Dermis microvascular lymphatic vessel endothelial cell (primary cell): Measurements from ENCODE around the gene TNFAIP3. TPM values are rescaled to one million over a fixed set of nuclear protein-coding genes. Genes with fewer than 3 reads are reported as not detected.

Experiments
- DNase-seq, 2 donors: peaks; one replicate each; pipeline versions ENCODE4 v3.0.0 to v3.0.0-alpha.2; 2010; ENCODE audit warnings: low read depth in 2 of 2
- total RNA-seq: library from RNA; depleted of rRNA; stranded (reverse); fragments of >200 nt; gene quantifications from 2 replicates; pipeline ENCODE4 v1.2.1, GENCODE V29; 2014

The TNFAIP3 gene
- total RNA-seq, 1 donor from 2014 or later, result 2.8 TPM

DNA sequence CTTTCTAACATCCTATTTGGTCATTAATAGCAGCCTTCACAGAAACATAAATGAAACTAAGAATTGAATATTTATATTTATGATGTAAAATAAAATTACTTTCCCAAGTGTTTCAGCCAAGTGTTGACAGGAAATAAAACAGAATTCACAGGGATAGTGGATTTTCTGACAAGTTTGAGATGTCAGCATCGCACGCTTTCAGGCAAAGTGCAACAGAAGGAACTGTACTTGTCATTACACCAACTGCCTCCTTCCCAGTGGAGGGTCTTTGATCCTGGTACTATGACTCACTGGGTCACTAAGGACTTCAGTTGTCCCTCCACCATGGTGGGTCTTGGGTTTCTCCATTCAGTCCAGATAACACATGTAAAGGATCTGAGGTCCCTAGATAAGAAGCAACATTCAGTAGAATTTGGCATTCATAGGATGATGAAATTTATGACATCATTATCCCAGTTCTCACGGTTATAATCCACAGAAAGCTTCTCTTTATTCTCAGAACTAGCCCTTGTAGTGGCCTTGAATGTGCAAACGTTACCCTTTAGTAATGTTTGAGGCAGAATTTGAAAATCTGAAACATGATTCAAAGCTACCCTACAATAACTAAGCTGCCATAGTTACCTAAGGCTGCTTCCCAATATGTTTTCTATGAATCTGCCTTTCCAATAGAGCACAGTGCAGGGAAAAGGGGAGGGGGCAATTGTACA lies 3.8 kb upstream of the TNFAIP3 start:
- DNase-seq, result no peak

DNA sequence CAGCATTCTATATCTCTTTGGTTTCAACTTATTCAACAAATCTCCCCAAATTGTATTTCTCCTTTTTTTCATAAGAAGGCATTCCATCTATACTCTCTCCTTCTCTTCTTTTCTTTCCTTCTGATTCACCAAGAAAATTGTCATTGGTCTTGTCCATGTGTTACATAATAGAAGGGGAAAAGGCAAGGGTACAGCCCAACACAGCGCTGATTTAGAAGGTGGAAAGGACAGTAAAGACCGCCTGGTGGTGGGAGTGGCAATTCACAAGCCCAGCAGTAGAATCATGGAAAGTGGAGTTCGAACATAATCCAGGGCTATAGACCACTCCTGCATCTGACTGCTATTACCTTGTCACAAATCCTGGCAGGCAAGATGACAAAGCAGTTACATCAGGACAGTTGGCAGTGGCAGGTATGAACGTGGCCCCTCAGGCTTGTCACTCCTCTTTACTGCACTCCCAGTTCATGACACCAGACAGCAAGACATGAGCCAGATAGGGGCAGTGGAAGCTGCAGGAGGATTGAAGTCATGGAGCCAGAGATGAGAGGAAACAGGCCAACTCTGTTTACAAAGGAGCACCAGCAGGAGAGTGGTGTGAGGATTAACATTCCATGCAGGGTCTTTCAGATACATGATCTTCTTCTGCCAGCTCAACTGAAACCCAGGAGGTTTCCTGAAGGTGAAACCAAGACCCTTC lies 2.1 kb upstream of the TNFAIP3 start:
- no peak for DNase-seq

DNA sequence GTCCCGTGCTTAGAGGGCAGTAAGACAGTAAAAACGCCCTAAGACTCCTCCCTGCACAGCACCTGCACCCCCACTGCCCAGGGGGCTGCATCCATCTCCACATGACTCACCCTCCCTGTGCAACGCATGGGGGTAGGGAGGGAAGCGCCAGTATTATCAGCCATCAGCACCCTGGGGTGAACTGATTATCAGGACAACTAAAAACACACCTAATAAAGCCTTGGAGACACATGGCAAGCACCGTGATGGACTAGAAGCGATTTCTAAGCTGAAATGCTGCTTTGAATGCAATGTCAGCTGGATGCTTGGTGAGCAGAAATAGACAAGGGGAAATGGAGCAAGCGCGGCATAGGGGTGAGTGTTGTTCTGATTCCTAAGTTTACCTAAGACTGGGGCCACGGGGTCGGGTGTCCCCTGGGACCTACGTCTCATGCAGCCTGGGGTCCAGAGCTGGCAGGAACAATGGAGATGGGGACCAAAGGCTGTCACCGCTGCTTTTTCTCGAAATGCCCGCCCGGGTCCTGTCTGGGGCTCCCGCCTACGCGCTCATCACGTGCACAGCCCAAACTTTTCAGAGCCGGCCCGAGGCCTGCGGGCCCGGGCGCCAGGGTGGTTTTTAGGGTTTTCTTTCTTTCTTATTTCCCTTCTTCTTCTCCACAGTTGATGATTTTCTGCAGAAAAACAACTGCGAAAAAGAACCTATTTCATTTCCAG lies 702 bp upstream of the TNFAIP3 start:
- peak in 1 of 2 donors; percentile 32 for DNase-seq

GRCh38 chr6:137867685-137868509 lies 838 bp downstream of the TNFAIP3 start:
- DNase-seq, result peak in 1 of 2 donors; percentile 39

- DNase-seq, result no peak
These were observed 1.9 kb downstream of the TNFAIP3 start for GRCh38 chr6:137868721-137869548.

- no peak for DNase-seq
These were observed 2.7 kb downstream of the TNFAIP3 start for GRCh38 chr6:137869549-137870307.

DNA sequence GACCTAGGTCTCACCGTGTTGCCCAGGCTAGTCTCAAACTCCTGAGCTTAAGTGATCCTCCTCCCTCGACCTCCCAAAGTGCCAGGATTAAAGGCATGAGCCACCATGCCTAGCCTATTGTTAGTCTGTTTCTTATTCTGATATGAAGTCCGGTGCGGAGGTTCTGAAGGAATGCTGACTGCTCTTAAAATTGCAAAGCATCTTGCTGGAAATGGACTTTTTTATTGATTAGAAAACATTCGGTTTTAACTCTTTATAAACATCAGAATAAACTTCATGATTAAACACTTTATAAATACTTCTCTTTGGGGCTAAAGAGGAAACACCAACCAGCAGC lies 3.2 kb downstream of the TNFAIP3 start:
- no peak for DNase-seq

GRCh38 chr6:137870744-137871247 lies 3.7 kb downstream of the TNFAIP3 start:
- DNase-seq, result peak in 1 of 2 donors; percentile 36

DNA sequence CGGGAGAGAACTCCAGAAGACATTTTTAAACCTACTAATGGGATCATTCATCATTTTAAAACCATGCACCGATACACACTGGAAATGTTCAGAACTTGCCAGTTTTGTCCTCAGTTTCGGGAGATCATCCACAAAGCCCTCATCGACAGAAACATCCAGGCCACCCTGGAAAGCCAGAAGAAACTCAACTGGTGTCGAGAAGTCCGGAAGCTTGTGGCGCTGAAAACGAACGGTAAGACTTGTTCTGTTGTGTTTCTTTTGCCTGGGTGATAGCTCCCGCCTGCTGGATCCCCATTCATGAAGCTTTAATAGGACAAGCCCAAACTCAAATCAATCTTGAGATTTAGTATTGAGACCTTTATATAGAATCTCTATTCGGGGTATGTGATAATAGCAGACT lies 4.2 kb downstream of the TNFAIP3 start:
- DNase-seq, result no peak

DNA sequence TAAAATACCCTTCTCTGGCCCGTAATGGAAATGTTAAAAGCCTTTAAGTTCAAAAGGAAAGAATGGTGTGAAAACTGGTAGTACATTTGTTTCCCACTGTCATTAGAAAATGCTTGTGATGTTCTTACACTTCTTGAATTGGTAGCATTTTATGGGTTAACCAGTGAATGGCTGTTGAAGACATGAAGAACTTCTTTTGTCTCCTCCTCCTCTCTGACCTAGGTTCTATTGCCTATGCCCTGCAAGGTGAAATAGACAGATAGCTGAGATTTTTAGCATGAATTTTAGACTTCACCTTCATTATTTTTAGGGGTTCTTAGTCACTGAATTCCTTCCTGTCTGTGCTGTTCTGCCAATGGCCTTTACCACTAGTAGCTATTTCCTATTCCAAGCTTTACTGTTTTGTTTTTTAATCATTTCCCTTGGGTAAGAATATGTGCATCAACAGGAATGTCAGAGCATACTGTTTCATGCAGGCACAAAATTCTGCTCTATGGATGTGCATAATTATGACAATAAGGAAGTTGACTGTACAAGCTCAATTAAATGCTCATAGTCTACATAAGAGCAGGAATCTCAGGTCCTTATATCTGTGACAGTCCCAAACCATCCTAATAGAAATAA lies 4.9 kb downstream of the TNFAIP3 start:
- DNase-seq, result peak; percentile 72 to 86

- DNase-seq, result no peak
These were observed 5.6 kb downstream of the TNFAIP3 start for GRCh38 chr6:137872581-137873115.

GRCh38 chr6:137873273-137873762 lies 6.3 kb downstream of the TNFAIP3 start:
- DNase-seq, result peak; percentile 88 to 92

DNA sequence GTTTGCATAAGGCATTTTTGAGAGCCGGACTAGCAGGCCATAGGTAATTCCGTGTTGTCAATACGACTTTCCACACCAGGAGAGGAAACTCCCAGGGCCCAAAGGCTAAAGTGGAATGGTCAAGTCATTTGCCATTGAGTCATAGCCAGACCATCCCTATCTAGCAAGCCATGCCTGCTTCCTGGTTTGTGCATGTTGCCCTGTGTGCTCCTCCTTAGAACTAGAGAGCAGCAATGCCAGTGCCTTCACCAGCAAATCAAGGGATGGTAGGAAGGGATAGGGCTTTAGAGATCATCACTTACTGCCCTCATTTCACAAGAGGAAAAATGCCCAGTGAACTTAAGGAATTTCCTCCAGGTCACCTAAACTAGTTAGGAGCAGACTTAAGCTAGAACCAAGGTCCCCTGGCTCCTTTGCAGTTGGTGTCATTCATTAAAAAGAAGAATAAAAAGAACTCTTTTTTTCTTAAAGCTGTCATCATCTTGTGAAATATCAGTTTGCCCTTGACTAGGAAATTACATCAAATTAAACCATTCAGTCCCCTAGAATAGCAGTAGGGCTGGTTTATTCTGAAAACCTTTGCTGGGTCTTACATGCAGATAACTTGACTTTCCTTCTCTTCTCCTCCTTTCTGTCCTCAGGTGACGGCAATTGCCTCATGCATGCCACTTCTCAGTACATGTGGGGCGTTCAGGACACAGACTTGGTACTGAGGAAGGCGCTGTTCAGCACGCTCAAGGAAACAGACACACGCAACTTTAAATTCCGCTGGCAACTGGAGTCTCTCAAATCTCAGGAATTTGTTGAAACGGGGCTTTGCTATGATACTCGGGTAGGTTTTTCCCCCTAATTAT lies 7.4 kb downstream of the TNFAIP3 start:
- DNase-seq, result peak; percentile 78 to 81

GRCh38 chr6:137875058-137875520 lies 8.0 kb downstream of the TNFAIP3 start:
- DNase-seq, result no peak

- DNase-seq, result no peak
These were observed 8.5 kb downstream of the TNFAIP3 start for GRCh38 chr6:137875606-137876005.

DNA sequence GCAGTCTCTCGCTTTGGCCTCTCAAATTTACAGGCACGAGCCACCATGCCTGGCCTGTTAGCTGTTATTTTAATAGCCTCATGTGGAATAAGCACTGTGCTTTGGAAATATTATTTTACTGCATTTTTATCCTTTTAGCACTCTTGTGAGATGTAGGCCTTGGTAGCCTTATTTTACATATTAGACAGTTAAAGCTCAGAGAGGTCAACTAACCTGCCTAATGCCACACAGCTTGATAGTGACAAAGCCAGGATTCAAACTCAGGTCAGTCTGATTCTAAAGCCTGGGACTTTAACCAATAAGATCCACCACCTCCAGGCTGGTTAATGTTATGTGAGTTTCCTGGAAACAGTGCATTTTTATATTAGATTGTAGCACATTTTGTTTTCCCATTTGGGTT lies 9.5 kb downstream of the TNFAIP3 start:
- DNase-seq, result no peak

DNA sequence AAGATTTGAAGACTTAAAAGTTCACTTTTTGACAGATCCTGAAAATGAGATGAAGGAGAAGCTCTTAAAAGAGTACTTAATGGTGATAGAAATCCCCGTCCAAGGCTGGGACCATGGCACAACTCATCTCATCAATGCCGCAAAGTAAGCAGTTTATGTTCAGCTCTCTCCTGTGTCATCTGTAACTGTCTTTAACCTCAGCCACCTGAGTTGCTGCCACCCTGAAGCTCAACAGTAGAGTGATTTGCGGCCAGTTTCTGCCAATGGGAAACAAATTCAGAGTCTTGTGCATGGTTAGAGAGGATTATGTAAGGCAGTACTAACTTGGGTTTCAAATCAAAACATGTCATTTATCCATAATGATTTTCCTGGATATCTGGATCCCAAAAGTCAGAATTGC lies 10.1 kb downstream of the TNFAIP3 start:
- DNase-seq, result no peak

DNA sequence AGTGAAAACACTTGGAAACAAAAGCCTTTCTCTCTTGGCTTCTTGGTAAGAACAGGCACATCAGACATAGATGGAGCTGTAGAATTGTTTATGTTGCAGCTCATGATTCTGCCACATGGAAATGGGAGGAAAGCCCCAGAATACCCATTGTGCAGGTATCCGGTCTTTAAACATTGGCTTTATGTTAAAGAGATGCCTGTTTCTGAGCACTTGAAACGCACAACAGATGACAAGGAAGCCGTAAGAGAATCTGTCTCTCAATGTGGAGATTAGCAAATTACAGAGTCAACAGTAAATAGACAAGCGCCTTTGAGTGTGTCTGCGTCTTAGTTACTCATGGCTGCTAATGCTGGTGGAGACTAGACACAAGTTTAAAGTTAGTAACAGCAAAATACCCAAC lies 10.5 kb downstream of the TNFAIP3 start:
- DNase-seq, result no peak
